H1 (cell line): ENCODE results near the gene ITGA3. TPM values are rescaled to one million over a fixed set of nuclear protein-coding genes. Genes with fewer than 3 reads are reported as not detected.
A peak's percentile ranks its signal among the peaks of the same experiment; 100 is the strongest.

Experiments
- CTCF ChIA-PET: fragments of 300-600 bp; sonication (Branson Sonifier 250); formaldehyde crosslinking; loops from one replicate; lab custom pipeline; 2021; ENCODE audit not compliant: partially characterized antibody; lab: Charles Lee
- POLR2A ChIA-PET: fragments of 300-600 bp; sonication (Branson Sonifier 250); formaldehyde crosslinking; loops from one replicate; lab custom pipeline; 2021; ENCODE audit warnings: inconsistent platforms; ENCODE audit not compliant: partially characterized antibody; lab: Charles Lee
- DNase-seq, 2 experiments: peaks; one replicate each; pipeline versions ENCODE4 v3.0.0 to v3.0.0-alpha.2; 2010 to 2022; ENCODE audit warnings: low spot score in 2 of 2, low read depth in 1 of 2, mixed read lengths in 1 of 2
- FAIRE-seq: peaks from 2 replicates; lab custom pipeline; 2011; peaks lifted over from hg19 to GRCh38; lab: Jason Lieb, UNC
- H2AFZ ChIP-seq: 2 replicates; pipeline ENCODE4 v1.8.1; 2012; ENCODE audit warnings: low read length, inconsistent platforms
- H2AK5ac ChIP-seq: 2 replicates; pipeline ENCODE4 v1.6.1; 2013; ENCODE audit warnings: low read depth, low read length
- H2BK120ac ChIP-seq: replicated peaks from 2 replicates; pipeline ENCODE3; 2013; ENCODE audit warnings: low read depth, low read length, inconsistent platforms
- H2BK12ac ChIP-seq: 2 replicates; pipeline ENCODE4 v1.6.1; 2013; ENCODE audit warnings: low read depth, low read length
- H2BK15ac ChIP-seq: 2 replicates; pipeline ENCODE4 v1.6.1; 2013; ENCODE audit warnings: low read length
- H2BK20ac ChIP-seq: 2 replicates; pipeline ENCODE4 v1.6.1; 2013; ENCODE audit warnings: low read length
- H2BK5ac ChIP-seq: 2 replicates; pipeline ENCODE4 v1.6.1; 2013; ENCODE audit warnings: low read depth, low read length
- H3K14ac ChIP-seq: 2 replicates; pipeline ENCODE4 v1.6.1; 2013; ENCODE audit warnings: inconsistent platforms; ENCODE audit not compliant: insufficient read length
- H3K18ac ChIP-seq: 2 replicates; pipeline ENCODE4 v1.6.1; 2013; ENCODE audit warnings: low read length; ENCODE audit errors: extremely low read depth
- H3K23ac ChIP-seq: 2 replicates; pipeline ENCODE4 v1.6.1; 2013; ENCODE audit warnings: inconsistent platforms; ENCODE audit not compliant: insufficient read length
- H3K23me2 ChIP-seq: 2 replicates; pipeline ENCODE4 v1.6.1; 2013; ENCODE audit warnings: low read depth, low read length
- H3K27ac ChIP-seq: 2 replicates; pipeline ENCODE4 v1.6.1; 2011; ENCODE audit warnings: low read depth, low read length, inconsistent platforms
- H3K27me3 ChIP-seq, 4 experiments: replicated peaks in 1 of 4; 1 replicate in 1 of 4; 2 replicates in 3 of 4; pipeline versions ENCODE4 v1.6.1 to v1.8.1; 2011 to 2013; ENCODE audit warnings: low read length in 3 of 4, mild to moderate bottlenecking in 3 of 4, inconsistent platforms in 2 of 4, mixed read lengths in 2 of 4, moderate library complexity in 1 of 4; ENCODE audit not compliant: control insufficient read depth in 3 of 4, insufficient read depth in 3 of 4; ENCODE audit errors: extremely low read depth in 1 of 4
- H3K36me3 ChIP-seq, 4 experiments: 2 replicates each; pipeline versions ENCODE4 v1.6.1 to v1.8.1; 2011 to 2013; ENCODE audit warnings: mild to moderate bottlenecking in 4 of 4, low read length in 3 of 4, moderate library complexity in 2 of 4, control low read depth in 1 of 4, inconsistent platforms in 1 of 4; ENCODE audit not compliant: insufficient read depth in 4 of 4, control insufficient read depth in 2 of 4
- H3K4ac ChIP-seq: replicated peaks from 2 replicates; pipeline ENCODE3; 2013; ENCODE audit warnings: low read length, low read depth, mixed read lengths, inconsistent platforms; ENCODE audit not compliant: insufficient read length
- H3K4me1 ChIP-seq, 4 experiments: replicated peaks in 1 of 4; 1 replicate in 1 of 4; 2 replicates in 3 of 4; pipeline versions ENCODE4 v1.6.1 to v1.8.1; 2011 to 2013; ENCODE audit warnings: low read length in 3 of 4, inconsistent platforms in 2 of 4, mixed read lengths in 1 of 4; ENCODE audit not compliant: insufficient read depth in 4 of 4, control insufficient read depth in 3 of 4
- H3K4me2 ChIP-seq, 2 experiments: 2 replicates each; pipeline versions ENCODE4 v1.6.1 to v1.8.1; 2011 to 2013; ENCODE audit warnings: low read depth in 2 of 2, low read length in 2 of 2, control low read depth in 1 of 2, inconsistent platforms in 1 of 2, mild to moderate bottlenecking in 1 of 2; ENCODE audit not compliant: insufficient read depth in 1 of 2
- H3K4me3 ChIP-seq, 4 experiments: fragments of 200-600, 300-600 bp in 1 of 4; sonication (generic), shearing (Covaris generic), sonication (Bioruptor Twin) in 1 of 4; 2 replicates each; pipeline versions ENCODE4 v1.5.1 to v1.8.1; 2011 to 2016; ENCODE audit warnings: low read length in 4 of 4, low read depth in 3 of 4, control low read depth in 2 of 4, inconsistent platforms in 2 of 4, mild to moderate bottlenecking in 2 of 4, mixed read lengths in 1 of 4, moderate library complexity in 1 of 4; ENCODE audit not compliant: insufficient read depth in 2 of 4; ENCODE audit errors: extremely low read depth in 1 of 4
- H3K56ac ChIP-seq: replicated peaks from 2 replicates; pipeline ENCODE3; 2013; ENCODE audit warnings: low read depth, mild to moderate bottlenecking, mixed read lengths, low read length, inconsistent platforms; ENCODE audit not compliant: insufficient read length
- H3K79me1 ChIP-seq: 2 replicates; pipeline ENCODE4 v1.6.1; 2013; ENCODE audit warnings: low read depth, low read length, control low read depth
- H3K79me2 ChIP-seq, 2 experiments: 2 replicates each; pipeline versions ENCODE4 v1.6.1 to v1.8.1; 2012 to 2013; ENCODE audit warnings: low read length in 2 of 2, mild to moderate bottlenecking in 2 of 2, inconsistent platforms in 1 of 2; ENCODE audit not compliant: insufficient read depth in 2 of 2, control insufficient read depth in 1 of 2
- H3K9ac ChIP-seq, 4 experiments: replicated peaks in 1 of 4; 1 replicate in 1 of 4; 2 replicates in 3 of 4; pipeline versions ENCODE4 v1.6.1 to v1.8.1; 2011 to 2013; ENCODE audit warnings: low read depth in 3 of 4, low read length in 3 of 4, control low read depth in 2 of 4, mild to moderate bottlenecking in 2 of 4, moderate library complexity in 2 of 4, inconsistent platforms in 1 of 4; ENCODE audit errors: extremely low read depth in 1 of 4
- H3K9me3 ChIP-seq, 2 experiments: 2 replicates each; pipeline versions ENCODE4 v1.6.1 to v1.8.1; 2012 to 2013; ENCODE audit warnings: mild to moderate bottlenecking in 2 of 2, moderate library complexity in 2 of 2, control low read depth in 1 of 2, inconsistent platforms in 1 of 2, low read depth in 1 of 2, low read length in 1 of 2, mixed read lengths in 1 of 2; ENCODE audit not compliant: insufficient read depth in 2 of 2
- H4K20me1 ChIP-seq, 2 experiments: replicated peaks in 1 of 2; 2 replicates each; pipeline versions ENCODE3 to v1.8.1; 2011 to 2013; ENCODE audit warnings: inconsistent platforms in 2 of 2, low read length in 2 of 2, mild to moderate bottlenecking in 1 of 2; ENCODE audit not compliant: insufficient read depth in 2 of 2, control insufficient read depth in 1 of 2
- H4K5ac ChIP-seq: 2 replicates; pipeline ENCODE4 v1.6.1; 2013; ENCODE audit warnings: low read length, low read depth, mixed read lengths, inconsistent platforms; ENCODE audit not compliant: insufficient read length
- H4K8ac ChIP-seq: 2 replicates; pipeline ENCODE4 v1.8.0; 2013; ENCODE audit warnings: mild to moderate bottlenecking, moderate library complexity, low read length, inconsistent platforms; ENCODE audit not compliant: insufficient read depth; ENCODE audit errors: extremely low read depth
- H4K91ac ChIP-seq: replicated peaks from 2 replicates; pipeline ENCODE3; 2013; ENCODE audit warnings: low read length, mixed read lengths, inconsistent platforms; ENCODE audit not compliant: insufficient read length
- CHD2 ChIP-seq: IDR thresholded peaks from 2 replicates; pipeline ENCODE4 v1.6.1; 2012; ENCODE audit warnings: low read length, improper control_type of control experiment
- CTCF ChIP-seq, 3 experiments: IDR thresholded peaks; 1 replicate in 2 of 3; 2 replicates in 1 of 3; pipeline versions ENCODE4 v1.5.1 to v1.6.1; 2011; ENCODE audit warnings: low read length in 3 of 3, mild to moderate bottlenecking in 3 of 3, inconsistent platforms in 2 of 3, low read depth in 1 of 3, moderate library complexity in 1 of 3; ENCODE audit not compliant: insufficient read depth in 1 of 3; ENCODE audit errors: control extremely low read depth in 1 of 3
- HDAC6 ChIP-seq: IDR thresholded peaks from one replicate; pipeline ENCODE4 v1.7.1; 2012; ENCODE audit warnings: low read depth, mild to moderate bottlenecking, inconsistent platforms, low read length, moderate library complexity
- NANOG ChIP-seq: IDR thresholded peaks from 2 replicates; pipeline ENCODE4 v1.6.1; 2011; ENCODE audit warnings: low read length, low read depth, mild to moderate bottlenecking, inconsistent platforms; ENCODE audit not compliant: insufficient read depth, poor library complexity, severe bottlenecking
- RAD21 ChIP-seq, 2 experiments: IDR thresholded peaks in 1 of 2; conservative IDR thresholded peaks in 1 of 2; 2 replicates each; pipeline ENCODE4 v1.6.1; 2011; ENCODE audit warnings: low read depth in 2 of 2, low read length in 2 of 2, improper control_type of control experiment in 1 of 2, inconsistent platforms in 1 of 2, mild to moderate bottlenecking in 1 of 2, moderate library complexity in 1 of 2
- RFX5 ChIP-seq: IDR thresholded peaks from 2 replicates; pipeline ENCODE4 v1.6.1; 2011; ENCODE audit warnings: low read depth, low read length, improper control_type of control experiment, borderline replicate concordance
- RNF2 ChIP-seq: fragments of 200-900, 300-1000 bp; sonication (generic); IDR thresholded peaks from 2 replicates; pipeline ENCODE4 v1.7.1; 2016; ENCODE audit warnings: borderline replicate concordance, low read depth, mild to moderate bottlenecking, antibody characterized with exemption, low read length; ENCODE audit not compliant: poor library complexity, severe bottlenecking; ENCODE audit errors: missing control alignments
- WGBS, 2 experiments: shearing (Covaris generic) in 1 of 2; methylation state at CpG; one replicate each; pipeline versions ENCODE4 v1.1.6 to v1.1.7; 2013 to 2015; ENCODE audit warnings: low lambda C conversion rate in 2 of 2, mixed read lengths in 2 of 2, inconsistent platforms in 1 of 2, low coverage in 1 of 2, missing lambda C conversion rate in 1 of 2; ENCODE audit not compliant: insufficient replicate concordance in 2 of 2, insufficient coverage in 1 of 2, insufficient read length in 1 of 2; ENCODE audit errors: extremely low coverage in 1 of 2, missing lambda C conversion rate in 1 of 2; 5-methylcytosine and 5-hydroxymethylcytosine counted together
- polyA plus RNA-seq, 7 experiments: library from polyadenylated mRNA; depleted of rRNA in 3 of 7; stranded (reverse) in 5 of 7; unstranded in 2 of 7; fragments of >200 nt in 5 of 7; fragments of 200-250 nt in 2 of 7; gene quantifications; 1 replicate in 5 of 7; 2 replicates in 1 of 7; 4 replicates in 1 of 7; pipeline versions ENCODE4 v1.2.1 to v1.2.3, GENCODE V29; 2011 to 2013; ENCODE audit warnings: missing spikeins in 2 of 7, mixed read lengths in 2 of 7
- total RNA-seq: library from RNA; stranded (reverse); fragmentation: NEBNext Ultra II Directional; extraction: Animal tissue kit (Norgen Biotek cat#: 25700); gene quantifications from 2 replicates; pipeline ENCODE4 v1.2.1, GENCODE V29; 2021

Gene ITGA3
- total and polyA plus RNA-seq, 2 of the 8 experiments (the other 6 are each of a cell fraction or from before 2014, with no cell fraction given) = 24.0 to 24.2 TPM

GRCh38 chr17:50026837-50027171 is 29.1 kb upstream of the ITGA3 start:
- Histone ChIP-seq H2AK5ac (no peak overlapping the region), H4K8ac (no peak overlapping the region), H2BK120ac (no peak overlapping the region), H4K20me1 (peaks cover 0 to 2% of the 10 kb centered on the region in 2 experiments), H3K23ac (no peak overlapping the region), H3K4me2 (peak overlapping the region in 1 of 2 experiments; percentile 31; a peak in 2 of 4 replicates), H3K56ac (no peak overlapping the region), H3K18ac (no peak overlapping the region), H3K79me1 (no peaks in the 10 kb centered on the region), H3K9me3 (peaks cover 5 to 18% of the 10 kb centered on the region in 2 experiments; a peak in 3 of 4 replicates), H3K9ac (no peak overlapping the region), H3K4me3 (peak overlapping the region in 1 of 4 experiments; percentile 35; a peak in 1 of 8 replicates), H3K27me3 (0 out of 7 replicates have a peak, but pooled peaks cover 0 to 5% (median 0%) of the 10 kb centered on the region in 4 experiments), H2AFZ (peak overlapping the region; percentile 61; the same call in 1 of the 2 replicates), H3K4me1 (peaks cover 0 to 20% (median 14%) of the 10 kb centered on the region in 4 experiments; a peak in 6 of 7 replicates), H3K79me2 (no peaks in the 10 kb centered on the region), H3K27ac (no peak overlapping the region), H2BK15ac (no peak overlapping the region), H2BK20ac (no peak overlapping the region), H2BK12ac (no peak overlapping the region), H3K36me3 (no peaks in the 10 kb centered on the region), H4K91ac (no peak overlapping the region), H3K14ac (no peak overlapping the region), H2BK5ac (no peak overlapping the region), H3K4ac (no peak overlapping the region), H4K5ac (no peak overlapping the region), H3K23me2 (no peaks in the 10 kb centered on the region; the same call in 1 of the 2 replicates)
- TF ChIP-seq RAD21 (IDR thresholded peaks at IDR 0.05 in 1 of 2, conservative IDR thresholded peaks at IDR 0.05 in 1 of 2; ENCODE audit: low read depth in 2 of 2, low read length in 2 of 2) (peak; percentile 82 to 85), NANOG (peak; percentile 13), CTCF (IDR thresholded peaks at IDR 0.05; ENCODE audit: control extremely low read depth in 1 of 3, insufficient read depth in 1 of 3, low read depth in 1 of 3, low read length in 3 of 3) (peak; percentile 94 to 98 (median 96)), RNF2 (no peak), HDAC6 (no peak), CHD2 (0 out of 2 replicates have a peak, but pooled peaks have one; percentile 34), RFX5 (0 out of 2 replicates have a peak, but pooled peaks have one; percentile 19)
- WGBS, 2 experiments = 23% methylated on average over 6 of the region's 6 CpGs; no CpG with 5 or more reads in 1 of the 2 experiments
- ChIA-PET POLR2A (interaction anchor here (2.7 to 4.3 kb wide), 2 partner anchors 29 to 61 kb away, joined by 7 to 23 read pairs; partner anchors contain the start of gene ITGA3), CTCF (interaction anchor here (0.8 to 9.1 kb wide), 22 partner anchors 9 to 205 kb away, joined by 3 to 158 read pairs (median 5); partner anchors contain the start of genes ITGA3 and PDK2)
- peak; percentile 92 for FAIRE-seq
- peak; percentile 44 to 98 for DNase-seq
